DND-41 (cell line): ENCODE results near the gene DOCK6.

ENCODE experiments used
- ATAC-seq: fragments of 200-7000 bp; cut with Tn5 transposase; 3 replicates; pipeline ENCODE4 v1.9.1; 2021; ENCODE audit warnings: low read depth; ENCODE audit not compliant: insufficient read depth
- DNase-seq: peaks from one replicate; pipeline ENCODE4 v3.0.0-alpha.2; 2020
- H2AFZ ChIP-seq: 2 replicates; pipeline ENCODE4 v1.6.0; 2012; ENCODE audit warnings: low read depth, low read length
- H3K27ac ChIP-seq: 2 replicates; pipeline ENCODE4 v1.5.1; 2012; ENCODE audit warnings: low read length, inconsistent platforms
- H3K27me3 ChIP-seq: fragments of 200-600 bp; sonication (generic); 2 replicates; pipeline ENCODE4 v1.6.0; 2012; ENCODE audit warnings: low read length, mild to moderate bottlenecking, inconsistent platforms; ENCODE audit not compliant: insufficient read depth, poor library complexity
- H3K36me3 ChIP-seq: 2 replicates; pipeline ENCODE4 v1.5.1; 2012; ENCODE audit warnings: low read length, inconsistent platforms; ENCODE audit not compliant: insufficient read depth
- H3K4me1 ChIP-seq: 2 replicates; pipeline ENCODE4 v1.5.1; 2012; ENCODE audit warnings: mild to moderate bottlenecking, low read length; ENCODE audit not compliant: insufficient read depth
- H3K4me2 ChIP-seq: 2 replicates; pipeline ENCODE4 v1.6.0; 2012; ENCODE audit warnings: mild to moderate bottlenecking, moderate library complexity, low read length, inconsistent platforms; ENCODE audit not compliant: insufficient read depth
- H3K4me3 ChIP-seq, 2 experiments: fragments of 200-600 bp in 1 of 2; shearing (Covaris generic) in 1 of 2; 2 replicates each; pipeline ENCODE4 v1.5.1; 2012 to 2016; ENCODE audit warnings: inconsistent platforms in 2 of 2, low read length in 2 of 2, mild to moderate bottlenecking in 2 of 2, low read depth in 1 of 2, moderate library complexity in 1 of 2
- H3K79me2 ChIP-seq: 2 replicates; pipeline ENCODE4 v1.6.0; 2012; ENCODE audit warnings: low read length, inconsistent platforms; ENCODE audit not compliant: insufficient read depth
- H3K9ac ChIP-seq: 2 replicates; pipeline ENCODE4 v1.6.0; 2012; ENCODE audit warnings: low read depth, mild to moderate bottlenecking, inconsistent platforms, low read length, moderate library complexity
- H3K9me3 ChIP-seq: 2 replicates; pipeline ENCODE4 v1.5.1; 2012; ENCODE audit warnings: low read length, moderate library complexity, mild to moderate bottlenecking, inconsistent platforms; ENCODE audit not compliant: insufficient read depth, severe bottlenecking
- H4K20me1 ChIP-seq: 2 replicates; pipeline ENCODE4 v1.6.0; 2012; ENCODE audit warnings: low read length; ENCODE audit not compliant: insufficient read depth
- EZH2 ChIP-seq: IDR thresholded peaks from 3 replicates; pipeline ENCODE4 v1.6.1; 2012; ENCODE audit warnings: borderline replicate concordance, low read depth, mild to moderate bottlenecking, moderate library complexity, low read length, inconsistent platforms; ENCODE audit not compliant: severe bottlenecking
- TF ChIP-seq, protein P1 (sequence below): IDR thresholded peaks from 2 replicates; pipeline ENCODE4 v1.5.1; 2012; ENCODE audit warnings: borderline replicate concordance, low read length, moderate library complexity, mild to moderate bottlenecking; ENCODE audit not compliant: poor library complexity, severe bottlenecking; ENCODE audit errors: extremely low read depth

DOCK6 gene

DNA sequence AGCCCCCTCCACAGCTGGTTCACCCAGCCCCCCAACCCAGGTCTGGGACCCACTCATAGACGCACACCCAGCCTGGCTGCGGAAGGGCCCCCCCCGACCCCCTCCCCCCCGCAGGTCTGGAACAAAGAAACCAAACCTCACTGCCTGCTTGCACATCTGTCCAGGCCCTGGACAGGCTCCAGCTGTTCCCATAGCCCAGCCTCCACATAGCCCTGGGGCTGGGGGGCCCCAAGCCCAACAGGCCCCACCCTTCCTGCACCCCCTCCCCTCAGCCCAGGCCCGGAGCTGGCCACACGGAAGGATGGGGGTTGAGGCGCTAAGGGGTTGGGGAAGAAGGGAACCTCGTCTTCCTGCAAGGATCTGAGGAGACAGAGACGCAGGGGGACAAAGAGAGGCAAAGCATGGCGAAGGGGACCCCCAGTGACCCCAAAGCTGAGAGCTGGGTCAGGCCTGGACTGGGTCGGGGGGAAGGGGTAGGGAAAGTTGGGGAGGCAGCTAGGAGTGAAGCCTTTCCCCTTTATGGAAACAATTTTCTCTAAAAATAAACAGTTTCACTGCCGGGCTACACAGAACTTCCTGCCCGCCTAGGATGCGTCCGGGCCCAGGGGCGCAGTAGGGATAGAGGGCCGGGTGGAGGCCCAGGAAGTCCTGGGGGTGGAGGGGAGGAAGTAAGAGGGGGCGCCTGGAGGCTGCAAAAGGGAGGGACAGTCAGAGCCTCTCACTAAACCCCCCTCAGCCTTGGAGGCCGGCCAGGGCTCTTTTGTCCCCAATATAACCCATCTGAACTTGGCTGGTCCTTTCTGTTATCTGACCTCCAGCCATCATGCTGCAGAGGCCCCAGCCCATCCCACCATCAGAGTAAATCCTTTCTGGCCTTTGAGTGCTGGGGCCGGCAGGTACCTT lies 67.4 kb downstream of the DOCK6 start:
- no peak overlapping the region for H3K4me2 ChIP-seq
- H4K20me1 ChIP-seq: no peaks in the 10 kb centered on the region
- ATAC-seq (no peak), DNase-seq (no peak)
- H3K27ac ChIP-seq: no peak overlapping the region
- no peaks in the 10 kb centered on the region for H3K36me3 ChIP-seq
- no peak overlapping the region for H2AFZ ChIP-seq
- TF ChIP-seq EZH2: no peak
- TF ChIP-seq, protein P1, sequence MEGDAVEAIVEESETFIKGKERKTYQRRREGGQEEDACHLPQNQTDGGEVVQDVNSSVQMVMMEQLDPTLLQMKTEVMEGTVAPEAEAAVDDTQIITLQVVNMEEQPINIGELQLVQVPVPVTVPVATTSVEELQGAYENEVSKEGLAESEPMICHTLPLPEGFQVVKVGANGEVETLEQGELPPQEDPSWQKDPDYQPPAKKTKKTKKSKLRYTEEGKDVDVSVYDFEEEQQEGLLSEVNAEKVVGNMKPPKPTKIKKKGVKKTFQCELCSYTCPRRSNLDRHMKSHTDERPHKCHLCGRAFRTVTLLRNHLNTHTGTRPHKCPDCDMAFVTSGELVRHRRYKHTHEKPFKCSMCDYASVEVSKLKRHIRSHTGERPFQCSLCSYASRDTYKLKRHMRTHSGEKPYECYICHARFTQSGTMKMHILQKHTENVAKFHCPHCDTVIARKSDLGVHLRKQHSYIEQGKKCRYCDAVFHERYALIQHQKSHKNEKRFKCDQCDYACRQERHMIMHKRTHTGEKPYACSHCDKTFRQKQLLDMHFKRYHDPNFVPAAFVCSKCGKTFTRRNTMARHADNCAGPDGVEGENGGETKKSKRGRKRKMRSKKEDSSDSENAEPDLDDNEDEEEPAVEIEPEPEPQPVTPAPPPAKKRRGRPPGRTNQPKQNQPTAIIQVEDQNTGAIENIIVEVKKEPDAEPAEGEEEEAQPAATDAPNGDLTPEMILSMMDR: no peak
- no peaks in the 10 kb centered on the region for H3K9me3 ChIP-seq
- no peak overlapping the region for H3K4me3 ChIP-seq
- H3K9ac ChIP-seq: no peak overlapping the region
- H3K27me3 ChIP-seq: no peaks in the 10 kb centered on the region
- H3K4me1 ChIP-seq: peaks cover 16% of the 10 kb centered on the region
- no peaks in the 10 kb centered on the region for H3K79me2 ChIP-seq

DNA sequence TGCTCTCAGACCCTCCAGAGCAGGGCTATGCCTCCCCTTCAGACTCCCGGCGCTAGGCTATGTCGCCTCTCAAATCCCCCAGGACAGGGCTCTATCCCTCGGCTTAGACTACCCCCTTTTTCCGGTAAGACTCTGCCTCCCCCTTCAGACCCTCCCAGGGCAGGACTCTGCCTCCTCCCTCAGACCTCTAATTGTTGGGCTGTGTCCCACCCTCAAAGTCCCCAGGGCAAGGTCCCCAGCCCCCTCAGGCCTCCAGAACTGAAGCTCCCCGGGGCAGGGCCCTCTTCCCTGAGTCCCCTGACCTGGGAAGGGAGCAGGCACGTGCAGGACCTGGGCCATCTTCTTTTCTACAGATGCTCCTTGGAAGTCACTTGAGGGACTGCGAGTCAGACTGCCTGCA lies 68.2 kb downstream of the DOCK6 start:
- peaks cover 16% of the 10 kb centered on the region for H3K4me1 ChIP-seq
- no peak overlapping the region for H3K4me3 ChIP-seq
- no peak overlapping the region for H3K27ac ChIP-seq
- ATAC-seq (no peak), DNase-seq (no peak)
- no peaks in the 10 kb centered on the region for H3K79me2 ChIP-seq
- H3K4me2 ChIP-seq: no peak overlapping the region
- H3K27me3 ChIP-seq: no peaks in the 10 kb centered on the region
- H3K9me3 ChIP-seq: no peaks in the 10 kb centered on the region
- no peaks in the 10 kb centered on the region for H4K20me1 ChIP-seq
- no peak overlapping the region for H2AFZ ChIP-seq
- no peaks in the 10 kb centered on the region for H3K36me3 ChIP-seq
- TF ChIP-seq EZH2: no peak
- TF ChIP-seq, protein P1: no peak
- no peak overlapping the region for H3K9ac ChIP-seq

DNA sequence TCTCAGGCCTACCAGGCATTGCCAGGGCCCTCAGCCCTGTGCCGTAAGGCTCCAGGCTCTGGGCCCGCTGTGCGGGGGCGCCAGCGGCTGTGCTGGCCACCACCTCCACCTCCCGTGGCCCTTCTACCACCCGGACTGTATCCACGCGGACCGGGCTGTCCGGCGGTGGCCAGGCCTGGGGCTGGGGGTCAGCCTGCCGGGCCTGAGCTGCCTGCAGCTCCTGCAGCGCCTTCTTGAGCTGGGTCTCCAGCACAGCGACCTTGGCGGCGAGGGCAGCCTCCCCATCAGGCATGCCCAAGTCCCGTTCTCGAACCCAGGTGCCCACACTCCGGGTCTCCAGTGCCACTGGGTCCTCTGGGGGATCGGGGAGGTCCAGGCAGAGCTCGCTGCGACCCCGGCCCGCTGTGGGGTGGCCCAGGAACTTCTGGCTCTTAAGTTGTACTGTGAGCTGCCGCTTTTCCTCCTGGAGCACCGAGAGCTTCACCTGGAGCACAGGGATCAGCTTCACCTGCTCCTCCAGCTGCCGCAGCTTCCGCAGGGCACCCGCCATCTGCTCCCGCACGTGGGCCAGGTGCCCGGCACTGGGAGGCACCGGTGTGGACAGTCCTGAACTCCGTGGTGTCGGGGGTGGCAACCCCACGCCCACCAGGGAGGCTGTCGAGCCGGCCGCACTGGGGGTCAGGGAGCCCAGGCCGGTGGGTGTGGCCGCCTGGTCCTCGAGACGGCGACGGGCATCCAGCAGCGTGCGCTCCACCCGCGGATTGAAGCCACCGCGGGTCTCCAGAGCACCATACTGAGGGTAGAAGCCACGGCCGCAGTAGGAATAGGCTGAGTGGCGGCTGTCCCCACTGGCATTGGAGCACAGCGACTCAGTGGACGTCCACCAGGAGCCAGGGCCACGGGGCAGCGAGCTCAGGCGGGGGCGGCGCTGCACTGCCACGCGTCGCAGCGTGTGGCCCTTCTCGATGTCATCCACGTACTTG lies 69.1 kb downstream of the DOCK6 start:
- Histone ChIP-seq H3K27me3 (no peaks in the 10 kb centered on the region), H3K9me3 (no peaks in the 10 kb centered on the region), H3K4me3 (no peak overlapping the region), H3K27ac (no peak overlapping the region), H3K36me3 (no peaks in the 10 kb centered on the region), H3K4me1 (peaks cover 16% of the 10 kb centered on the region), H2AFZ (no peak overlapping the region), H3K79me2 (no peaks in the 10 kb centered on the region), H3K4me2 (no peak overlapping the region), H4K20me1 (no peaks in the 10 kb centered on the region), H3K9ac (no peak overlapping the region)
- no peak for ATAC-seq
- TF ChIP-seq EZH2: no peak
- TF ChIP-seq, protein P1: no peak
- DNase-seq: no peak
